Pons (tissue), 1 donor: ENCODE data around the gene RPLP1.
"Not testable (repeated sequence)": the region's sequence is repeated elsewhere in the genome, so short reads cannot be mapped to it uniquely, and the experiment has no call there.

ENCODE experiments used
- DNase-seq: peaks from one replicate; pipeline ENCODE4 v3.0.0-alpha.2; 2016; ENCODE audit warnings: low spot score

RPLP1 gene

DNA sequence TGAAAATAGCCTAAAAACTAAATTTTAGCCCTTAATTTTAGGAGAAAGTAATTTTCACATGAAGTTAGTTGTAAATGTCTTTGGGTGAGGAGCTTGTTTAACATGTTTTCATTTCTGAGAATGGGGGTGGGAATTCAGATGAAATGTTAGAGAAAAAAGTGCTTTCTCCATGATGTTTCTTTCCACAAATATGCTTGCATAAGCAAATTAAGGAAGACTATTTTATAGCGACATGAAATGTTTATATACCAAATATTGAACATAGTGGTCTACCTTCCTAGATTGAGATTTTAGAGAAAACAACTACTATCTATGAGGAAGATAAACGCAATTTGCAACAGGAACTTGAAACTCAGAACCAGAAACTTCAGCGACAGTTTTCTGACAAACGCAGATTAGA lies 13.0 kb upstream of the RPLP1 start:
- DNase-seq, result no peak

DNA sequence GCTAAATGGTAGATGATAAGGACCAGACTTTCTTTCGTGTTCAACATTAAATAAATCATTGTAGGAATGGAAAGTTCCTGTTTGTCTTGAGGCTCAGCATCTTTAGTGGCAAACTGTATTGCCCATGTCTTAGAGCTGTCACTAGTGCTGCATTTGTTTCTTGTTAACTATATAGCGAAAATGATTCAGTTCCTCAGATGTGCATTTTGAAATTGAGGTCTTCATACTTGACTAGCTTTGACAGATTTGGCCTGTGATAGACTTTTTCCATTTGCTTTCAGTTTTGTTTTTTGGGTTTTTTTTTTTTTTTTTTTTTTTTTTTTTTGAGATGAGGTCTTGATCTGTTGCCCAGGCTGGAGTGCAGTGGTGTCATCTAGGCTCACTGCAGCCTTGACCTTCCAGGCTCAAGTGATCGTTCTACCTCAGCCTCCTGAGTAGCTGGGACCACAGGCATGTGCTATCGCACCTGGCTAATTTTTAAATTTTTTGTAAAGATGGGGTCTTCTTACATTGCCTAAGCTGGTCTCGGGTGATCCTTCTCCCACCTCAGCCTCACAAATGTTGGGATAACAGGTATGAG lies 9.5 kb upstream of the RPLP1 start:
- DNase-seq, result no peak

DNA sequence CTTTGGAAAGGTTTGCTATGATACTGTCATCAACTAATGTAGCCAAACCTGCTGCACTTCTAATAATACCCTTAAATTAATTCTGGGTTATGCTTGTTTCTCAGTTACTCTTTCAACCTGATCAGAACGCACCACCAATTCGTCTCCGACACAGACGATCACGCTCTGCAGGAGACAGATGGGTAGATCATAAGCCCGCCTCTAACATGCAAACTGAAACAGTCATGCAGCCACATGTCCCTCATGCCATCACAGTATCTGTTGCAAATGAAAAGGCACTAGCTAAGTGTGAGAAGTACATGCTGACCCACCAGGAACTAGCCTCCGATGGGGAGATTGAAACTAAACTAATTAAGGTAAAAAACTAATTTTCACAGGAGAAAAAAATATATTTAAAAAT lies 7.9 kb upstream of the RPLP1 start:
- DNase-seq, result no peak

DNA sequence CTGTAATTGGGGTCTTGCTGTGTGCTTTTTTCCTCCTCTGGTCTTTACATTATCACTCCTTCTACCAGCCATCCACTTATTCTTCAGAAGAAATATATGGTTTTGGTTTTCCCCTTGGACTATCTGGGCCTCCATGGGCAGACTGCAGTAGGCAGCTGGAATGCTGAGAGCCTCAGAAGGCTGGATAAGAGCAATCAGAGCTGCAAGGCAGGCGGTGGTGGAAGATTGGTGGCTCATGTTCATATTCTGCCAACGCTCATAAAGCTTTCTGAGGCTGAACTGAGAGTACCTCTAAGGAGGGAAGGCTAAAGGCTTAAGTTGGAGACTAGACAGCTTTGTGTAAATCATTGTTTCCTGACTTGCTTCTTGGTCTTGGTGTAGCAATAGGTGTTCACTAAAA lies 5.7 kb upstream of the RPLP1 start:
- no peak for DNase-seq

DNA sequence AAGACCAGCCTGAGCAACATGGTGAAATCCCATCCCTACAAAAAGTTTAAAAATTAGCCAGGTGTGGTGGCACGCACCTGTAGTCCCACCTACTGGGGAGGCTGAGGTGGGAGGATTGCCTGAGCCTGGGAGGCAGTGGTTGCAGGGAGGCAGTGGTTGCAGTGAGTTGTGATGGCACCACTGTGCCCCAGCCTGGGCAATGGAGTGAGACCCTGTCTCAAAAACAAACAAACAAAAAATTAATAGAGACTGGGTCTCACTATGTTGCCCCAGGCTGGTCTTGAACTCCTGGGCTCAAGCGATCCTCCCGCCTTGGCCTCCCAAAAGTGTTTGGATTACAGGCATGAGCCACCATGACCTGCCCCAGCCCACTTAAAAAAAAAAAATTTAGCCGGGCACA lies 2.4 kb upstream of the RPLP1 start:
- DNase-seq, result not testable (repeated sequence)

DNA sequence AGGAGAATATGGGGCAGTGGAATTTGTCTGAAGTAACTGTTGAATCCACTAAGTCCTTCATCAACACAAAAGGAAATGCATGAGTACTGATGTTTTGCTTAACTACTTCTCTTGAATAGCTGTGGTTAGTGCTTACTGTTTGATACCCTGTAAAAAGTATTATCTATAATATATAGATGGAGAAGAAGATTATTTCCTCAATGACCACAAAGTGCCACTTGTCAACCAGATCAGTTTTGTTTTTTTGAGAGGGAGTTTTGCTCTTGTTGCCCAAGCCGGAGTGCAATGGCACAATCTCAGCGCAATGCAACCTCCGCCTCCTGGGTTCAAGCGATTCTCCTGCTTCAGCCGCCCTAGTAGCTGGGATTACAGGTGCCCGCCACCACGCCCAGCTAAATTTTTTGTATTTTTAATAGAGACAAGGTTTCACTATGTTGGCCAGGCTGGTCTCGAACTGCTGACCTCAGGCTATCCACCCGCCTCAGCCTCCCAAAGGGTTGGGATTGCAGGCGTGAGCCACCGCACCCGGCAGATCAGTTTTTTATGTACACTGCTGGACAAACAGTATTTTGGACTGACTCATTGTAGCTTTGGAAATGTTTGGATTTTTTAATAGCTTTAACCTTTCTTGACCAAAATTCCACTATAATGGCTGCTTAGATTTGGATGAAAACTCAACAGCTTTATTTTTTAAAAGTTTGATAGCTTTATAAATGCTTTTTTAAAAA lies 1.5 kb upstream of the RPLP1 start:
- no peak for DNase-seq

DNA sequence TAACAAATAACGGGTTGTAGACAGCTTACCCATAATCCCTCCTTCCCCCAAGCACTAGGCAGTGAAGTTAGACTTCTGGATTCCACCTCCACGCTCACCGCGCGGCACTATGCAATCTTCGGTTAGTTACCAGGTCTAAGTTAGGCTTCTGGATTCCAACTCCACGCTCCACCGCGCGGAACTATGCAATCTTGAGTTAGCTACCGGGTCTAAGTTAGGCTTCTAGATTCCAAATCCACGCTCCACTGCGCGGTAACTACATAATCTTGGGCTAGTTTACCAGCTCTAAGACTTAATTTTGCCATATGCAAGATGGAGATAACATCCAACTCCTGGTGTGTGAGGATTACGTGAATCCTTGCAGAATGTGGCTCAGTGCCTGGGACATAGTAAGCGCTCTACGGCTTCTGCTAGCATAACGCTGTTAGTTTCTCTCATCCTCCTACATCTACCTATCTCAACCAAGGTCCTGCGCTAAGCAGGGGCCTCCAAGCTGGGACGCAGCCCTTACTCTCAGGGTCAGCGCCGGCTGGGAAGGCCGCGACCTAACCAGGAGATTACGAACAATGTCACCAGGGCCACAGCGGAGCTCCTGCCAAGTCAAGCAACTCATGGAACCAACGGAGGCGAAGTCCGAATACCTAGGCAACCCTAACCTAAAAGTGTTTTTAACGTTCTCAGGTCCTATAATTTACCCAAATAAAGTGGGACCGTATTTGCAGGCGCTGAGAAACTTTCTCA lies 497 bp upstream of the RPLP1 start:
- no peak for DNase-seq

DNA sequence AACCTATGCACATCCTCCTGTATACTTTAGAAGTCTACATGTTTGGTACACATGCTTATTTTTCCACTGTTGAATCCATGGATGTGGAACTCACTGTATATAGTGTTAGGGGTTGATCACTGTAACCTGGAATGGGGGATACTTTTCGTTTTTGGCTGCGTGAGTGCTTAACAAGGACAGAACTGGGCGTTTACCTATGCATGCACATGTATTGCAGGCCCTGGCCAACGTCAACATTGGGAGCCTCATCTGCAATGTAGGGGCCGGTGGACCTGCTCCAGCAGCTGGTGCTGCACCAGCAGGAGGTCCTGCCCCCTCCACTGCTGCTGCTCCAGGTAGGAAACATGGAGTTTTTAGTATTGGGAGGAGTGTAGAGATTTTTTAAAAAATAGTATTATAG lies 2.3 kb downstream of the RPLP1 start:
- DNase-seq, result no peak

DNA sequence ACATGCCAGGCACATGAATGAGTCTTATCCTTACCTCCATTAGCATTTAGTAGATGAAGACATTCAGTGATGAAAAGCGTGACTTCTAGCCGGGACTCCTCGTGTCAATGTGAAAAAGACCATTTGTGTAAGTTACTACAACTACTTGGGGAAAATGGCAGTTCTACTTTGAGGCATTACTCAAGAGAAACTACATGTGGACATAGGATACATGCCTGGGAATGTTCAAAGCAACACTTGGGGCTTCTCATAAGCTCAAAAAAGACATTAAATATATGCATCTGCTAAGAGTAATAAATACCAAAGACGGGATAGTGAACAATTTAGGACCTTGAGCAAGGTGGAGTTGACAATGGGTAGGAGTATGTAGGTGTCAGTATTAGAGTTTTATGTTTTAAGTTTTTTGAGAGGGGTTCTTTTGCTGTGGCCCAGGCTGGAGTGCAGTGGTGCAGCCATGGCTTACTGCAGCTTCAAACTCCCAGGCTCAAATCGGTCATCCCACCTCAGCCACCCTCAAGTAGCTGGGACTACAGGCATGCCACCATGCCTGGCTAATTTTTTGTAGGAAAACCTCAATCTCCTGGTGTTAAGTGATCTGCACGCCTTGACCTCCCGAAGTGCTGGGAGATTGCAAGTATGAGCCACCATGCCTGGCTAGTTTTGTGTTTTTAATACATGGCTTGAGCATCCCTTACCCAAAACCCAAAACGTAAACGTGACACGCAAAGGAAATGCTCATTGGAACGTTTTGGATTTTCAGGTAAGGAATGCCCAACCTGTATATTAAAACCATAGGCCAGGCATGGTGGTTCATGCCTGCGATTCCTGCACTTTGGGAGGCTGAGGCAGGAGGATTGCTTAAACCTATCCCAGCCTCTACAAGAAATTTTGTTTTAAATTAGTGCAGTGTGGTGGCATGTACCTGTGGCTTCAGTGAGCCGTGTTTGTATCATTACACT lies 3.9 kb downstream of the RPLP1 start:
- no peak for DNase-seq

DNA sequence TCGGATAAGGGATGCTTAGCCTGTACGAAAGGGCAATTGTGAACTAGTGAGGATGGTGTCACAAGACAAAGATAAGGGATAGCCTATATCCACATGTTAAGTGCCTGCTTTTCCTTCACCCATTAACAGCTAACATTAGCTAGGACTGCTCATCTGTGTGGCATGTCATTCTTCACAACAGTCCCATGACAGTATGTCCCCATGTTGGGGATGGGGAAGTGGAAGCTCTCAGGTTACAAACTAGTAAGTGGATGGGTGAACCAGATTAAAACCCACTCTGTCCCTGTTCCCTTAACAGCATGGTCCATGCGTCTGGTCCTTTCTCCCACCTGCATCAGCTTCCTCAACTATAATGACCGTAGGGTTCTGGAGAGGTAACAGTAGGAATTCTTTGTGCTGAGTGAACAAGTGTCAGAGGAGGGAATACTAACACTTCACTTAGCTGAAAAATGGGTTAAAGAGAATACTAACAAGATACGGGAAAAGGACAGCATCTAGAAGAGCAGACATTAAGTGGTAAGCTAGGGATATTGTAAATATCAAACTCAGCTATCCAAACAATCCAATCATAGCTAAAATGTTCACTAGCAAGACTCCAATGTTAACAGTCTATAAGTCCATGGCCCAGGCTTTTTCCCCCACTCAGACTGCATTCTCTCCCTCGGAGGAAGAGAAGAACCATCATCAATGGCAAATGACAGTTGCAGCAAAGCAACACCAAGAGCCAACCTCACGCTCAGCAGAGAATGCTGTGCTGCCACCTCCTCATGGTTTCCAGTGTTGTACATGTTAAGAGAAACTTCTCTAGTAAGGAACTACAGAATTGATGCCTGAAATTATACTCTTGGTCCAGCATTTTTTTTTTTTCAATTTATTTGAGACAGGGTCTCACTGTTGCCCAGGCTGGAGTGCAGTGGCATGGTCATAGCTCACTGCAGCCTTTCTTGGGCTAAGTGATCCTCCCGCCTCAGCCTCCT lies 5.0 kb downstream of the RPLP1 start:
- no peak for DNase-seq

DNA sequence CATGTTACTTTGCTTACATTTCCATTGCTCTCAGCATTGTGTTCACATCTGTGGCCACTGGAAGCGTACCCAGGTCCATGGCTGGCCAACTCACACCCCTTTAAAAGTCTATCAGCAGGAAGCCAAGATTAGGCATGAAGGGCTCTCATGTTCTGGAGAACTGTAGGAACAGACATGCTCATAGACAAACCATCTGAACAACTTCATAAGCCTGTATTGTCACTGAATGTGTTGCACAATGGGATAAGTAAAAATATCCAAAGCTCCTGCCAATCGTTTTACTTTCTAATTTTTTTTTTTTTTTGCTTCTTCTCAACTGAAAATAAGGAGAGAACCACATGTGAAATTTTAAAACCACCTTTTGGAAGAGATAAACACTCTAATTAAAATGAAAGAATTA lies 6.4 kb downstream of the RPLP1 start:
- no peak for DNase-seq

DNA sequence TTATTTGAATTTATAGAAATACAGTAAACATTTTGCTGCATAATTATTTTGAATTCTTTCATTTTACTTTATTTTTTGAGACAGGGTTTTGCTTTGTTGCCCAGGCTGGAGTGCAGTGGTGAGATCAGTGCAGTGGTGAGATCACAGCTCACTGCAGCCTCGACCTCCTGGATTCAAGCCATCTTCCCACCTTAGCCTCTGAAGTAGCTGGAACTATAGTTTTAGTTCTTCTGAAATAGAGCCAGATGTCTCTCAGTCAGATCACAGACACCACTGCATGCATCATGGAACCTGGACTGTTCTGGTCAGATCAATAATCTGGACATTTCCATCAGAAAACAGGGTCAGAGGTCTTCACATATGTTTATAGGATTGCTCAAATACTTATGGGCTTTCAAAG lies 7.9 kb downstream of the RPLP1 start:
- DNase-seq, result no peak

DNA sequence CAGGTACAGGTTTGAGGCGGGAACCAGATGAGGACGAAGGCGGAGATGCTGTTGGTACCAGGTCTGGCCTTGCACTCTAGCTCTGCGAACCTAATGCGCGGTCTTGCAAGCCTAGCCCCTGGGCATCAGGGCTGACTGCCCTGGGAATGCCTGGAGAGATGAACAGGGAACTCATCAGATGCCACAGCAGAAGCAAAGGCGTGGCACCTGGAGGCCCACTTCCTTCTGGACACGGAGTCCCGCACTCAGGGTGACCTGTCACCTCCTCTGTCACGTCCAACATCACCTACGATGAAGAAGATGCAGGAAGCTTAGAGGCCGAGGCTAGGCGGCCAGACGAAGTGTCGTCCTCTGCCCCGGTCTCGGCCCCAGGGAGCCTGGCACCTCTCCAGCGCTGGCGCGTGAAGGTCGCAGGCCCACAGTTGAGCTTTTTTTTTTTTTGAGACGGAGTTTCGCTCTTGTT lies 9.4 kb downstream of the RPLP1 start:
- DNase-seq, result no peak

DNA sequence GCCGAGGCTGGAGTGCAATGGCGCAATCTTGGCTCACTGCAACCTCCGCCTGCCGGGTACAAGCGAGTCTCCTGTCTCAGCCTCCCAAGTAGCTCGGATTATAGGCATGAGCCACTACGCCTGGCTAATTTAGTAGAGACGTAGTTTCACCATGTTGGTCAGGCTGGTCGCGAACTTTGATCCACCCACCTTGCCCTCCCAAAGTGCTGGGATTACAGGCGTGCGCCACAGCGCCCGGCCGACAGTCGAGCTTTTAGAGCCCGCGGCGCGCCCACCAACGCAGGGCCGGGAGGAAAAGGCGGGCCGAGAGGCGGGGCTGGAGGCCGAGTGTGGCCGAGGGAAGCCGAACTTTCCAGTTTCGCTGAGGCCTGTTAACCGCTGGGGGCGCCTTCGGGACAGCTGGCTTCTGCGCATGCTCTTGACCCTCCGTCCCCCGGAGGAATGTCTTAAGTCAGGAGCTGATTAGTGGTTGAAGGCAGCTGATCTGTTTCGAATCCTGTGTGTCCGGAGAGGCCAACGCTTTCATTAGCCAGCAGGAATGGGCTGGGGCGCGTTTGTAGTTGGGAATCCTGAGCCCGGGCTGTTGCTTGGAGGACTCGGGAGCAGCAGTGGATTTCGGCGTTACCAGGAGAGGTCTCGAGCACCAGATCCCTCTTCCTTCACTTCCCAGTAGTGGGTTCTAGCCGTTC lies 10.0 kb downstream of the RPLP1 start:
- DNase-seq, result peak; percentile 97

DNA sequence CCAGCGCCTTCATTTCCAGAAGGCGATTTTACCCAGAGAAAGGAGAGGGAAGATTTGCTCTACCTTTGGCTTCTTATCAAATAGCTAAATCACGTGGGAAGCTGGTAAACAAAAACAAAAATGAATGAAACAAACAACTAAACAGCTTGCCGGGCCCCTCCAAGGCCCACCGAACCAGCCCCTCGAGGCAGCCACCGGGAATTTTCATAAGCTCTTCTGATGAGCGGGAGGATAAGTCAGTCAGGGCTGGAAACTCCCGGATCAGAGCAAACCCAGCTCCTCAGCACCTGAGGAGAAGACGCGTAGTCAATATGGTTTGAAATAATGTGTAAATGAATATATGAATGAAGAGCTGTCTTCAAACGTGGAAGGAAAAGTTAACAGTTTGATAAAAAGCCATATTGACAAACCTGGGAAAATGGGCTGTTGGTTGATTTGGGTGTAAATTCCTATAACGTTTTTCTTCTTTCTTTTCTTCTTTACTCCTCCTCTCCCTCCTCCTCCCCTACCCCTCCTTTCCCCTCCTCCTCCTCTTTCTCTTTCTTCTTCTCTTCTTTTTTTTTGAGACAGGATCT lies 10.7 kb downstream of the RPLP1 start:
- no peak for DNase-seq

DNA sequence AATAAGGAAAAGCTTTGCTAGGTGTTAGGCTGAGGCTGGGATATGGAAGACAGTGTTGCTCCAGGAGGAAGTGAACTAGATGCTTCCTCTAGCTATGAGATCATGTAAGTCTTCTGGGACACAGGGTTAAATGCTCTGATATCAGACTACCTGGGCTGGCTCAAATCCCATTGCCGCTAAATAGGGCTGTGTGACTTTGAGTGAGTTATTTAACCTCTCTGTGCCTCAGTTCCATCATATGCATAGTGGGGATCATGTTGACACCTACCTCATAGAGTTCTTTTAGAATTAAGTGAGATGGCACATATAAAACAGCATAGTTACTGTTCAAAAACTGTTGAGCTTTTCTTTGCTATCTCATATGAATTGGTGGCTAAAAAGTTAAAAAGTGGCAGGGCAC lies 12.6 kb downstream of the RPLP1 start:
- DNase-seq, result no peak

DNA sequence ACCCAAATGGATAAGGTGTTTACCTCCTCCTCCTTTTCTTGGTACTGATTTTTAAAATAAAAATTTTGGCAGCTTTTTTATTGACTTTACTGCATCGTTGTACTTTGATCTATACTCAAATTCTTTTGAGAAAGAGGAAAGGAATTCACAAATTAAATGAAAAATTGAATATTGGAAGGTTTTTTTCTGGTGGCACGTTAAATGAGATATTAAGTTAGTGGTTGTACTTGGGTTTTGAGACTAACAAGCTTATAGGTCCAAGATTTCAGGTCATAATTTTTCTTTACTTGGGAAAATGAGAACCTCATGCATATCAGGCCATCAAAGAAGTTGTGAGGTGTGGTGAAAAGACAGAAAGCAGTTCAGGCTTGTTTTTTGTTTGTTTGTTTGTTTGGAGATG lies 14.1 kb downstream of the RPLP1 start:
- no peak for DNase-seq

DNA sequence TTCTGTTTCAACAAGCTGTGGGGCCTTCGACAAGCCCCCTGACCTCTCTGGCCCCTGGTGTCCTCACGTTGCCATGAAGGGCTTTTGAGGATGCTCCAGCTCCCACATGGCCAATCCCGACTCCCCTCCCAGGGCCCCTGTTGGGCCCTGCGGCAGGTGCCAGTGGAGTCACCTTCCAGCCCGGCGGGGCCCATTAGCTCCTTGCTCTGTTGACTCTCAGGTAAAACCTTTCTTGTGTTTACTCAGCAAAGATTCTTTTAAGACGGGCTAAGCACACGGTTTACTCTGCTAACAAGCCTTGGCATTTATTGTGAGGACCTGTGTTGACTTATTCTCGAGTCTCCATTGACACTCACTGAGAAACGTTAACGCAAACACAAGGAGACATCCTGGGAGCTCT lies 15.0 kb downstream of the RPLP1 start:
- no peak for DNase-seq

DNA sequence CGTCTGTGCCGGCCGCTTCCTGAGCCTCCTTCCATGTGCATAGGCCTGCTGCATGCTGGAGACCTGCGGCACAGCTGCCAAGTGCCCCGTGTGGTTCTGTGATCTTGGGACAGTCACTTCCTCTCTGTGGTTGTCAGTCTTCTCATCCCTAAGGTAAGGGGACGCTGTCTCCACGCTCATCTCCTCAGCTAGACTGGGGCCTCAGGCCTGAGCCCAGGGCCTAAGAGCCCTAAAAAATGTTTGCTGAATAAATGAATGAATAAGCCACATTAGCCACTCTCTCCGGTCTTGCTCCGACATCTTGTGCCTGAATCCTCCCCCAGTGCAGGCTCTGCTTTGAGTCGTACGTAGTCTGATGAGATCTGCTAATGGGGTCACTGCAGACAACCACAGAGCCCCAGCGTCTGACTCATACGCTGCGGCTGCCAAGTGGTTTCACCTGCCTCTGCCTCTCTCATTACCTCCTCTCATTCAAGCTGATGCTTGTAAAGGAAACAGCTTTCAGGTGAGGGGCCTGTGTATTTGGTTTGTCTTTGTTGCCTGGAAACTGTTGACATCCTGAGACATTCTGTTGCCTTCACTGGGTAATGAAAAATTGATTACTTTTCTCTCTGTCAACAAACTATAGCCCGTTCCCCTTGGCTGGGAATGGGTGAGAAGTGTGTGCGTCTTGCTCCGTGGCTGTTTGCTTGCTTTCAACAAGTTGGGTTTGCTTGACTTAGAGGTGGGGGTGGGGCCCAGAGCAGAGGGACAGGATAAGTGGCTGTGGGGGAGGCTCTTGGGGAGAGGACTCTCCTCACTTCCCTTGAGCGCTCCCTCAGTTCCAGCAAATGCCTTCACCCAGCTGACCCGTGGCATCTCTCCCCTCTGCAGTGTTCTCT lies 15.9 kb downstream of the RPLP1 start:
- DNase-seq, result no peak
